GM12875 (cell line): ENCODE measurements around the gene TRIM52.

Experiments used
- H3K4me3 ChIP-seq: one replicate; pipeline ENCODE4 v1.5.1; 2011; ENCODE audit warnings: low read depth, low read length, control low read depth
- TF ChIP-seq, protein P1 (sequence below): IDR thresholded peaks from 2 replicates; pipeline ENCODE4 v1.5.1; 2011; ENCODE audit warnings: low read depth, mild to moderate bottlenecking, control low read depth, inconsistent platforms, low read length, moderate library complexity, borderline replicate concordance; ENCODE audit not compliant: insufficient read depth

Gene TRIM52

DNA sequence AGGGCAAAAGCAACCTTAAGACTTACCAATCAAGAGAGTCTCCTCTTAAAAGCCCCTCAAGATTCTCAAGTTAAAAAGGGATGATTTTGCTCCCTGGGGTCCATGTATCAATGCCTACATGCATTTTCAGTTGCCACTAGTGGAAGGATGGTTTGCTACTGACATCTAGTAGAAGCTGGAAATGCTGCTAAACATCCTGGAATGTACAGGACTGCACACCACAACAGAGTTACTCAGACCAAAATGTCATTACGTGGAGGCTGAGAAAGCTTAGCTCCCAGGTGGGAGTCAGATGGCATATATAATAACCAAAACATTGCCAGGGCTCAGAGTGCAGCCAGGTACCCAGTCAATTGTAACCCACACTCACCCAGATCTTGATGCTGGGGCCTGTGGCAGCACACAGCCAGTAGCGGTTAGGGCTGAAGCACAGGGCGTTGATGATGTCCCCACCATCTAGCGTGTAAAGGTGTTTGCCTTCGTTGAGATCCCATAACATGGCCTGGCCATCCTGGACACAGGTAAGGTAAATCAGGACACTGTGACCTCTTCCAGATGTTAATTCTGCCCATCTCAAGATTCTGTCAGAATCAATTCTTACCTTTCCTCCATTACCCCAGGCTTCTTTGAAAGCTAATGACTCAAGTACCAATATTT, 23.1 kb downstream of the TRIM52 start:
- TF ChIP-seq, protein P1, sequence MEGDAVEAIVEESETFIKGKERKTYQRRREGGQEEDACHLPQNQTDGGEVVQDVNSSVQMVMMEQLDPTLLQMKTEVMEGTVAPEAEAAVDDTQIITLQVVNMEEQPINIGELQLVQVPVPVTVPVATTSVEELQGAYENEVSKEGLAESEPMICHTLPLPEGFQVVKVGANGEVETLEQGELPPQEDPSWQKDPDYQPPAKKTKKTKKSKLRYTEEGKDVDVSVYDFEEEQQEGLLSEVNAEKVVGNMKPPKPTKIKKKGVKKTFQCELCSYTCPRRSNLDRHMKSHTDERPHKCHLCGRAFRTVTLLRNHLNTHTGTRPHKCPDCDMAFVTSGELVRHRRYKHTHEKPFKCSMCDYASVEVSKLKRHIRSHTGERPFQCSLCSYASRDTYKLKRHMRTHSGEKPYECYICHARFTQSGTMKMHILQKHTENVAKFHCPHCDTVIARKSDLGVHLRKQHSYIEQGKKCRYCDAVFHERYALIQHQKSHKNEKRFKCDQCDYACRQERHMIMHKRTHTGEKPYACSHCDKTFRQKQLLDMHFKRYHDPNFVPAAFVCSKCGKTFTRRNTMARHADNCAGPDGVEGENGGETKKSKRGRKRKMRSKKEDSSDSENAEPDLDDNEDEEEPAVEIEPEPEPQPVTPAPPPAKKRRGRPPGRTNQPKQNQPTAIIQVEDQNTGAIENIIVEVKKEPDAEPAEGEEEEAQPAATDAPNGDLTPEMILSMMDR: no peak

DNA sequence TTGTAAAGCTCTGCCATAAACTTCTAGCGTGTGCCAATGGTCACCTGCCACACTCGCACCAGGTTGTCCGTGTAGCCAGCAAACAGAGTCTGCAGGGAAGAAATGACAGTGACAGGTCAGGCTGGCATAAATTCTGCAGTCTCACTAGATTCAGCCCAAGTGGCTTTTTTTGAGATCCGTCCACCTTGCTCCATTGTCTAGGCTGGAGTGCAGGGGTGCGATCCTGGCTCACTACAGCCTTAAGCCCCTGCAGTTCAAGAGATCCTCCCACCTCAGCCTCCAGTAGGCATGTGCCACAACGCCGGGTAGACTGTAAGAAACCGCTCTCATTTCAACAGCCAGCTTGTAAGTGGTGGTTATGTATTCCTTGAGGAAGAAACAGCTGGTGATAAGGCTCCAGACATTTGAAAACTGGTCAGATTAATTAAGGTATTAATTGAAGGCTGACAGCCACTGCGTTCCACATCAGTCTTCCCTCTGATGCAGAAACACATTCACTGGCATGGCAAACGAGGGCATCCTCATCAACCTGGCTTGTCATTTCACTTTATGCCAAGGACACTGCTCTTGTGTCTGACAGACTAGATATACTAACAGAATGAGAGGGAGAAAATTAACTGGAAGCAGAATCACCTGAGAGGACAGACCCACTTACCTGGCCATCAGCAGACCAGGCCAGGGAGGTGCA, 23.8 kb downstream of the TRIM52 start:
- TF ChIP-seq, protein P1: no peak

More for the DNA sequence above, 23.1 kb downstream of the TRIM52 start:
- no peak overlapping the region for H3K4me3 ChIP-seq

DNA sequence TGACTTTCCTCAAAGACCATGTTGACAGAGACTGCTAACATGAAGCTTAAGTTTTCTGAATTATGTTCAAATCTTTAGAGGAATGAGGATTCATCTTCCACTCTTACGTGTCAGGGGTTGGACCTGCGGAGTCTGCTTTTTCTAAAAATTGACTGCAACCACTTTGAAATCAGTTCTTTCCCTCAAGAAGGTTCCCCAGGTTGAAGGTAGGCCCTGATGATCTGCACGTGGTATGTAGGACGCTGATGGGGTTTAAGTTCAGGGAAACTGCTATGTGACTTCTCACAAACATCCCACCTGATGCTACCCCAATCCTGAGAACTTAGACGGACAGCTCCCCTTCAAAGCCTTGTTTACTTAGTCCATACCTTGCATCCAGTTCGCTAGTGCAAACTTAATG, 24.5 kb downstream of the TRIM52 start:
- TF ChIP-seq, protein P1: no peak
- no peak overlapping the region for H3K4me3 ChIP-seq

More for the DNA sequence above, 23.8 kb downstream of the TRIM52 start:
- H3K4me3 ChIP-seq: no peak overlapping the region

DNA sequence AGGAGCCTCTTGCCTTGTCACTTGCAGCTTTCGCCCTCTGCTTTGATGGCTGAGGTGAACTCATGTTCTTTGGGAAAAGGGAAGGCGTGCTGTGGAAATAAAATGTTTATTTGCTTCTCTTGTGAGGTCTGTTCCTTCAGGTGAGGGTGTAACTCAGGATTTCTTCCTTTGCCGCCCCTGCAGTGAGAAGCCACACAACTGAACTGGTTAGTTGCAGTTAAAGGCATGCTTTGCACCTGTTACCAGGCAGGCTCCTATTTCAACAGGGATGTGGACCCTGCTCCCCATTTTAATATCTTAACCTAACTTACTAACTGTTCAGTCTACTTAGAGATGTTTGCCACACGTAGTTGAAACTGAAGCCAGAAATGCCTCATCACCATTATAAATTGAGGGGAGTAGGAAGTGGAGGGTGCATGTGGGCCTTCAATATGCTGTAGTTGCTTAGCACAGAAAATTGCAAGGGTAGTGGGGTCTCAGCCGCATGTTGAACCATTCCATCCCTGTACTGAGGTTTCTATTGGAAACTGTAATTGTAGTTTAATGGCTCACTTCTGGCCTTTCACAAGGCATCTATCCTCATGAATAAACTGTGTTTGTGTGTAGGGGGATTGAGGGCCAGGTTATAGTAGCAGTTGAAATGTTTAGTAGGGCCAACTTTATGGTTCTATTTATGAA, 25.1 kb downstream of the TRIM52 start:
- TF ChIP-seq, protein P1: no peak
- no peak overlapping the region for H3K4me3 ChIP-seq

DNA sequence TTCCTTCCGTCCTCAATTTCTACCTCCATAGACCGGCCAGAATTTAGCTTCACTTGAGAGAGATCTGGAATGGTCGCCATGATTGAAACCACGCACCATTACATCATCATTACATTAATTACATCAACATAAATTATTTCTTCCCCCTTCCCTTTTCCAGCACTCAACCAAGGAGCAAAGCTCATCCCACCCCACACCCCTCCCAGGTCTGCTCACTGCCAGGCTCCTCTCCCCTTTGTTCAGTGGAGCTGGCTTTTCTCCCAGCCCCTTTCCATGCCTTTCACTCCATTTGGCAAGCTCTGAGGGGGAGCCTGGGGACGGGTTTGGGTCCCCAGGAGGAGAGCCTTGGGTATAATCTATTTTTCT, 25.6 kb downstream of the TRIM52 start:
- no peak overlapping the region for H3K4me3 ChIP-seq
- TF ChIP-seq, protein P1: no peak

DNA sequence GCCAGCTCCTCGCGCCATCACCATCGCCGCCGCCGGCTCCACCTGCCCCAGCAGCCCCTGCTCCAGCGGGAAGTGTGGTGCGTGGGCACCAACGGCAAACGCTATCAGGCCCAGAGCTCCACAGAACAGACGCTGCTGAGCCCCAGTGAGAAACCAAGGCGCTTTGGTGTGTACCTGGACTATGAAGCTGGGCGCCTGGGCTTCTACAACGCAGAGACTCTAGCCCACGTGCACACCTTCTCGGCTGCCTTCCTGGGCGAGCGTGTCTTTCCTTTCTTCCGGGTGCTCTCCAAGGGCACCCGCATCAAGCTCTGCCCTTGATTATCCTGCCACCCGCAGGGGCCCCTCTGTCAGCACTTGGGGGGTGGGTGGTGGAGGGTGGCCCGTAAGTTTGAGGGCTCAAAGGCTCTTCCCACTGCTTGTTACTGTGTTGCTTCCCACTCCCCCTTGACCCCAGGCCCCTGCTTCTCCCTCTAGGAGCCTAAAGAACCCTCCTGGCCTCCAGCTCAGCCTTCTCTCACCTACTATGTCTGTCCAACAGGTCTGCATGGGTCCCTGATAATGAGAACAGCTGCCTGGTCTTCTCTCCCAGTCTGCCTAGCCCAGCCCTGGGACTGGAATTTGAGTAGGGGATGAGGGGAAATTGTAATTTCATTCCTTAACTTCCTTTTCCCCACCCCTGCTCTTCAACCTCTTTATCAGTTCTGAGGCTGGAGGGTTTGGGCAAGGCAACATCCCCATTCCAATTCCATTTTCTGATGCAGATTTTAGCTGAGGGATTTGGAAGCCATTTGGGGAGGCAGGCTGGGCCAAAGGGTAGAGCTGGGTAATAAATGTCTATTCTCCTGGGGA, 26.3 kb downstream of the TRIM52 start:
- TF ChIP-seq, protein P1: no peak

More for the DNA sequence above, 26.3 kb downstream of the TRIM52 start:
- H3K4me3 ChIP-seq: no peak overlapping the region
